Pancreas (tissue), 10 donors: ENCODE data around the gene MLH3. TPM values are rescaled to one million over a fixed set of nuclear protein-coding genes. Genes with fewer than 3 reads are reported as not detected.

Experiments used
- ATAC-seq, 4 donors: fragments of 200-7000 bp; cut with Tn5 transposase; one replicate each; pipeline versions ENCODE4 v1.8.0 to v1.9.1; 2020; ENCODE audit warnings: mild to moderate bottlenecking in 4 of 4, moderate library complexity in 4 of 4
- DNase-seq, 6 donors: peaks; one replicate each; pipeline ENCODE4 v3.0.0-alpha.2; 2020
- FAIRE-seq: peaks from 2 replicates; lab custom pipeline; 2012; peaks lifted over from hg19 to GRCh38; lab: Jason Lieb, UNC
- H3K27ac ChIP-seq, 4 donors: fragments of 200-600 bp; sonication (generic); 1 replicate in 3 of 4; 2 replicates in 1 of 4; pipeline versions ENCODE4 v1.5.0 to v1.8.0; 2020
- H3K27me3 ChIP-seq, 4 donors: fragments of 200-600 bp; one replicate each; pipeline ENCODE4 v1.8.0; 2021
- H3K36me3 ChIP-seq, 3 donors: fragments of 200-600 bp; sonication (generic) in 1 of 3; one replicate each; pipeline versions ENCODE4 v1.5.0 to v1.8.0; 2020 to 2021
- H3K4me1 ChIP-seq, 3 donors: fragments of 200-600 bp; one replicate each; pipeline ENCODE4 v1.8.0; 2021
- H3K4me3 ChIP-seq, 4 donors: fragments of 200-600 bp; sonication (generic) in 2 of 4; one replicate each; pipeline versions ENCODE4 v1.5.0 to v1.8.0; 2020 to 2021
- H3K9me3 ChIP-seq, 4 donors: fragments of 200-600 bp; one replicate each; pipeline ENCODE4 v1.8.0; 2021
- WGBS, 2 donors: extraction: QIAGEN DNeasy Blood & Tissue Kit; methylation state at CpG; one replicate each; pipeline ENCODE4 v1.1.7; 2013; 5-methylcytosine and 5-hydroxymethylcytosine counted together
- intact Hi-C, 3 donors: fragments of 100-400 bp; cut with DNase I; formaldehyde crosslinking; loops; one replicate each; pipeline versions ENCODE4 v1.11.1 to v1.14.2; 2022
- polyA plus RNA-seq, 2 donors: library from polyadenylated mRNA; stranded (reverse); fragments of 200-250 nt; gene quantifications; one replicate each; pipeline ENCODE4 v1.2.3, GENCODE V29; 2013
- total RNA-seq, 6 donors: library from RNA; stranded (reverse); fragmentation: NEBNext Ultra II Directional in 4 of 6; extraction: Animal tissue kit (Norgen Biotek cat#: 25700) in 4 of 6; gene quantifications; one replicate each; pipeline versions ENCODE4 v1.2.1 to v1.2.4, GENCODE V29; 2021 to 2023
- TF ChIP-seq, protein P1 (sequence below), 4 donors: fragments of 200-600 bp; sonication (generic) in 3 of 4; IDR thresholded peaks; one replicate each; pipeline versions ENCODE4 v1.5.0 to v1.8.0; 2021; ENCODE audit warnings: antibody characterized with exemption in 4 of 4
- donor health status: healthy with polysubstance abuse.
- donor health status: DM: no; HTN: no; CAD: no; lungs with moderate emphysema.
- donor health status: DM: no; HTN: no; CAD: no.
- donor health status: control.
- donor health status: control.
- donor health status: Bipolar disorder and iron deficiency.
- donor health status: DM: yes; HTN: yes; CAD: no.
- donor health status: DM: no; HTN: no; CAD: no.
- donor health status: DM: no; HTN: no; CAD: no.
- donor health status: DM: yes; HTN: yes; CAD: no.

The MLH3 gene
- total and polyA plus RNA-seq, 8 donors = 9.4 to 23.5 (median 13.6) TPM

- Histone ChIP-seq H3K27me3 (no peaks in the 10 kb centered on the region), H3K27ac (no peak overlapping the region), H3K9me3 (no peaks in the 10 kb centered on the region), H3K4me1 (no peaks in the 10 kb centered on the region), H3K4me3 (no peak overlapping the region), H3K36me3 (no peaks in the 10 kb centered on the region)
- ATAC-seq (peak in 1 of 4 donors; percentile 26), FAIRE-seq (no peak), DNase-seq (no peak)
- TF ChIP-seq, protein P1, sequence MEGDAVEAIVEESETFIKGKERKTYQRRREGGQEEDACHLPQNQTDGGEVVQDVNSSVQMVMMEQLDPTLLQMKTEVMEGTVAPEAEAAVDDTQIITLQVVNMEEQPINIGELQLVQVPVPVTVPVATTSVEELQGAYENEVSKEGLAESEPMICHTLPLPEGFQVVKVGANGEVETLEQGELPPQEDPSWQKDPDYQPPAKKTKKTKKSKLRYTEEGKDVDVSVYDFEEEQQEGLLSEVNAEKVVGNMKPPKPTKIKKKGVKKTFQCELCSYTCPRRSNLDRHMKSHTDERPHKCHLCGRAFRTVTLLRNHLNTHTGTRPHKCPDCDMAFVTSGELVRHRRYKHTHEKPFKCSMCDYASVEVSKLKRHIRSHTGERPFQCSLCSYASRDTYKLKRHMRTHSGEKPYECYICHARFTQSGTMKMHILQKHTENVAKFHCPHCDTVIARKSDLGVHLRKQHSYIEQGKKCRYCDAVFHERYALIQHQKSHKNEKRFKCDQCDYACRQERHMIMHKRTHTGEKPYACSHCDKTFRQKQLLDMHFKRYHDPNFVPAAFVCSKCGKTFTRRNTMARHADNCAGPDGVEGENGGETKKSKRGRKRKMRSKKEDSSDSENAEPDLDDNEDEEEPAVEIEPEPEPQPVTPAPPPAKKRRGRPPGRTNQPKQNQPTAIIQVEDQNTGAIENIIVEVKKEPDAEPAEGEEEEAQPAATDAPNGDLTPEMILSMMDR (IDR thresholded peaks at IDR 0.05) = no peak
- 55 to 64% methylated on average over 4 of the region's 4 CpGs for WGBS, 2 donors
- intact Hi-C loops = no loop called here
These were observed 86.3 kb downstream of the MLH3 start for GRCh38 chr14:74964787-74965485.

Other genes starting within 250 kb of the MLH3 start
- not detected for gene PROX2, start 175.3 kb downstream of the MLH3 start, total RNA-seq
- gene PROX2, start 175.3 kb downstream of the MLH3 start, polyA plus RNA-seq = not detected
- gene DLST, start 169.6 kb downstream of the MLH3 start, total RNA-seq = 10 to 100 TPM; 33.5 to 46.0 (median 39.3) TPM
- gene DLST, start 169.6 kb downstream of the MLH3 start, polyA plus RNA-seq = 10 to 100 TPM; 22.8 to 40.4 TPM
- gene RPS6KL1, start 128.2 kb downstream of the MLH3 start, total RNA-seq = 1 to 10 TPM; 4.0 to 7.7 (median 6.5) TPM
- gene RPS6KL1, start 128.2 kb downstream of the MLH3 start, polyA plus RNA-seq = 10 to 100 TPM; 14.6 to 23.8 TPM
- 1 to 10 TPM in 4 of 6 donors, under 1 TPM in 2; 0.73 to 4.7 (median 1.8) TPM for gene PGF, start 95.9 kb downstream of the MLH3 start, total RNA-seq
- 1 to 10 TPM; 1.5 to 1.8 TPM for gene PGF, start 95.9 kb downstream of the MLH3 start, polyA plus RNA-seq
- 10 to 100 TPM; 11.2 to 22.1 (median 16.6) TPM for gene EIF2B2, start 48.5 kb downstream of the MLH3 start, total RNA-seq
- 10 to 100 TPM; 12.4 to 19.0 TPM for gene EIF2B2, start 48.5 kb downstream of the MLH3 start, polyA plus RNA-seq
- gene ACYP1, start 12.6 kb upstream of the MLH3 start, total RNA-seq = 1 to 10 TPM; 2.9 to 9.1 (median 5.0) TPM
- 10 to 100 TPM; 11.7 to 17.4 TPM for gene ACYP1, start 12.6 kb upstream of the MLH3 start, polyA plus RNA-seq
- gene ZC2HC1C, start 18.2 kb upstream of the MLH3 start, total RNA-seq = 1 to 10 TPM; 2.6 to 7.0 (median 3.6) TPM
- gene ZC2HC1C, start 18.2 kb upstream of the MLH3 start, polyA plus RNA-seq = 10 to 100 TPM; 11.9 to 12.1 TPM
- gene NEK9, start 75.6 kb upstream of the MLH3 start, total RNA-seq = 10 to 100 TPM; 23.2 to 54.8 (median 27.2) TPM
- 10 to 100 TPM; 22.7 to 30.3 TPM for gene NEK9, start 75.6 kb upstream of the MLH3 start, polyA plus RNA-seq
- 100 to 1,000 TPM; 230 to 377 (median 326) TPM for gene TMED10, start 125.1 kb upstream of the MLH3 start, total RNA-seq
- gene TMED10, start 125.1 kb upstream of the MLH3 start, polyA plus RNA-seq = 100 to 1,000 TPM in 1 of 2 donors, 10 to 100 TPM in 1; 56.0 to 122 TPM
- gene FOS, start 227.4 kb upstream of the MLH3 start, total RNA-seq = 100 to 1,000 TPM in 2 of 6 donors, 10 to 100 TPM in 4; 56.4 to 209 (median 81.4) TPM
- gene FOS, start 227.4 kb upstream of the MLH3 start, polyA plus RNA-seq = 100 to 1,000 TPM; 103 to 303 TPM